PC-3 (cell line): Measurements from ENCODE around the gene PSMF1. TPM values are rescaled to one million over a fixed set of nuclear protein-coding genes. Genes with fewer than 3 reads are reported as not detected.
A peak's percentile ranks its signal among the peaks of the same experiment; 100 is the strongest.

Experiments used
- ATAC-seq: fragments of 200-7000 bp; cut with Tn5 transposase; 2 replicates; pipeline ENCODE4 v1.9.1; 2020; ENCODE audit warnings: mild to moderate bottlenecking, moderate library complexity
- BruUV-seq: library from RNA; stranded (reverse); fragments of 400-500 nt; replicated peaks from 2 replicates; lab custom pipeline; 2021; lab: Mats Ljungman, UMichigan
- CTCF ChIA-PET: fragments of 300-600 bp; sonication (Branson Sonifier 250); formaldehyde crosslinking; loops from one replicate; lab custom pipeline; 2022; ENCODE audit warnings: antibody characterized with exemption; lab: Charles Lee
- POLR2A ChIA-PET: fragments of 300-600 bp; sonication (Branson Sonifier 250); formaldehyde crosslinking; loops from one replicate; lab custom pipeline; 2022; ENCODE audit warnings: antibody characterized with exemption; ENCODE audit not compliant: unreplicated experiment; lab: Charles Lee
- DNase-seq: peaks from one replicate; pipeline ENCODE4 v3.0.0-alpha.2; 2015
- H2AFZ ChIP-seq: fragments of 300-600 bp; sonication (generic); 2 replicates; pipeline ENCODE4 v1.6.0; 2016; ENCODE audit warnings: antibody characterized with exemption, low read length
- H3F3A ChIP-seq: fragments of 300-600 bp; sonication (generic); one replicate; pipeline ENCODE4 v1.6.0; 2017; ENCODE audit warnings: antibody characterized with exemption, low read length, control low read depth, mild to moderate bottlenecking; ENCODE audit not compliant: unreplicated experiment
- H3K27ac ChIP-seq: fragments of 300-600 bp; sonication (generic); 2 replicates; pipeline ENCODE4 v1.5.1; 2016; ENCODE audit warnings: mild to moderate bottlenecking, low read length
- H3K27me3 ChIP-seq: fragments of 300-600 bp; sonication (generic); 2 replicates; pipeline ENCODE4 v1.6.1; 2016; ENCODE audit warnings: low read length, mixed read lengths
- H3K36me3 ChIP-seq: fragments of 300-600 bp; sonication (generic); 2 replicates; pipeline ENCODE4 v1.6.1; 2016; ENCODE audit warnings: low read depth, mixed run types, low read length, mixed read lengths
- H3K4me1 ChIP-seq: fragments of 300-600 bp; sonication (generic); 2 replicates; pipeline ENCODE4 v1.5.1; 2016; ENCODE audit warnings: low read length; ENCODE audit not compliant: insufficient read depth
- H3K4me2 ChIP-seq: fragments of 300-600 bp; sonication (generic); 2 replicates; pipeline ENCODE4 v1.6.0; 2016; ENCODE audit warnings: low read length
- H3K4me3 ChIP-seq: fragments of 300-600 bp; sonication (generic); 2 replicates; pipeline ENCODE4 v1.5.1; 2016; ENCODE audit warnings: mild to moderate bottlenecking, low read length, mixed read lengths
- H3K79me2 ChIP-seq: fragments of 300-600 bp; sonication (generic); 2 replicates; pipeline ENCODE4 v1.6.1; 2017; ENCODE audit warnings: low read length, mixed read lengths
- H3K9ac ChIP-seq: fragments of 300-600 bp; sonication (generic); 2 replicates; pipeline ENCODE4 v1.6.0; 2016; ENCODE audit warnings: mild to moderate bottlenecking, low read length
- H3K9me2 ChIP-seq: fragments of 300-600 bp; sonication (generic); replicated peaks from 2 replicates; pipeline ENCODE4 v1.6.1; 2016; ENCODE audit warnings: mixed run types, low read length, mixed read lengths
- H3K9me3 ChIP-seq: fragments of 300-600 bp; sonication (generic); 2 replicates; pipeline ENCODE4 v1.6.1; 2016; ENCODE audit warnings: low read length, mixed read lengths
- H4K20me1 ChIP-seq: fragments of 300-600 bp; sonication (generic); 2 replicates; pipeline ENCODE4 v1.6.1; 2016; ENCODE audit warnings: low read length, mixed read lengths
- CTCF ChIP-seq: fragments of 300-600 bp; sonication (generic); conservative IDR thresholded peaks from 2 replicates; pipeline ENCODE4 v1.5.1; 2017; ENCODE audit warnings: antibody characterized with exemption, low read depth, mild to moderate bottlenecking, low read length
- EZH2 ChIP-seq: fragments of 300-600 bp; sonication (generic); IDR thresholded peaks from one replicate; pipeline ENCODE4 v1.6.1; 2017; ENCODE audit warnings: antibody characterized with exemption, mild to moderate bottlenecking, low read length; ENCODE audit not compliant: unreplicated experiment
- EZH2phosphoT487 ChIP-seq: fragments of 300-600 bp; sonication (generic); IDR thresholded peaks from 2 replicates; pipeline ENCODE4 v1.6.1; 2018; ENCODE audit warnings: mild to moderate bottlenecking, antibody characterized with exemption, low read length, borderline replicate concordance
- intact Hi-C: fragments of 100-400 bp; cut with micrococcal nuclease; formaldehyde crosslinking; loops from 2 replicates; pipeline ENCODE4 v1.9.0; 2023
- total RNA-seq: library from RNA; depleted of rRNA; stranded (reverse); fragments of >200 nt; gene quantifications from 2 replicates; pipeline ENCODE4 v1.2.3, GENCODE V29; 2014

The PSMF1 gene
- total RNA-seq, 1 experiment from 2014 or later, result 60.8 TPM

GRCh38 chr20:1124421-1124820, 6.0 kb downstream of the PSMF1 start:
- H3K36me3 ChIP-seq, result peaks cover 59% of the 10 kb centered on the region
- H3K9me2 ChIP-seq, result no peaks in the 10 kb centered on the region
- no peak overlapping the region for H3K4me2 ChIP-seq
- no peak overlapping the region for H3K9ac ChIP-seq
- H3K27ac ChIP-seq, result no peak overlapping the region
- no peaks in the 10 kb centered on the region for H3K9me3 ChIP-seq
- peaks cover 65% of the 10 kb centered on the region for H3K79me2 ChIP-seq
- no peak overlapping the region for H3K4me3 ChIP-seq
- peaks cover 53% of the 10 kb centered on the region for H4K20me1 ChIP-seq
- H3F3A ChIP-seq, result no peaks in the 10 kb centered on the region
- CTCF ChIA-PET, result no interaction called here
- no TSS peak for BruUV-seq
- ATAC-seq (no peak), DNase-seq (no peak)
- H2AFZ ChIP-seq, result no peak overlapping the region
- no peak for TF ChIP-seq EZH2phosphoT487
- TF ChIP-seq EZH2, result no peak
- no peak for TF ChIP-seq CTCF
- POLR2A ChIA-PET, result no interaction called here
- H3K27me3 ChIP-seq, result no peaks in the 10 kb centered on the region
- H3K4me1 ChIP-seq, result peaks cover 42% of the 10 kb centered on the region
- intact Hi-C loops, result no loop called here

- intact Hi-C loops, result no loop called here
- H3K79me2 ChIP-seq, result peaks cover 61% of the 10 kb centered on the region
- no peak overlapping the region for H3K4me3 ChIP-seq
- peaks cover 68% of the 10 kb centered on the region for H3K36me3 ChIP-seq
- ChIA-PET CTCF (no interaction called here), POLR2A (no interaction called here)
- H3K4me2 ChIP-seq, result no peak overlapping the region
- H3K9ac ChIP-seq, result no peak overlapping the region
- peaks cover 34% of the 10 kb centered on the region for H3K4me1 ChIP-seq
- ATAC-seq (no peak), DNase-seq (no peak)
- peaks cover 53% of the 10 kb centered on the region for H4K20me1 ChIP-seq
- H3K9me3 ChIP-seq, result no peaks in the 10 kb centered on the region
- BruUV-seq, result no TSS peak
- H3K27me3 ChIP-seq, result no peaks in the 10 kb centered on the region
- TF ChIP-seq EZH2 (no peak), EZH2phosphoT487 (no peak), CTCF (no peak)
- no peak overlapping the region for H3K27ac ChIP-seq
- H3F3A ChIP-seq, result no peaks in the 10 kb centered on the region
- no peak overlapping the region for H2AFZ ChIP-seq
- no peaks in the 10 kb centered on the region for H3K9me2 ChIP-seq
Measured at GRCh38 chr20:1125277-1125676, 6.9 kb downstream of the PSMF1 start.

- TF ChIP-seq EZH2 (no peak), EZH2phosphoT487 (no peak), CTCF (no peak)
- no TSS peak for BruUV-seq
- no peaks in the 10 kb centered on the region for H3K9me3 ChIP-seq
Measured at GRCh38 chr20:1127840-1128239, 9.4 kb downstream of the PSMF1 start.

More at GRCh38 chr20:1127840-1128239, 9.4 kb downstream of the PSMF1 start:
- Histone ChIP-seq H3K9me2 (no peaks in the 10 kb centered on the region), H3K9ac (no peak overlapping the region), H3K27ac (peak overlapping the region; percentile 13; the same call in 1 of the 2 replicates), H3K79me2 (peaks cover 60% of the 10 kb centered on the region), H3K4me2 (no peak overlapping the region), H3K36me3 (peaks cover 83% of the 10 kb centered on the region), H3K4me1 (peaks cover 8% of the 10 kb centered on the region; the same call in 1 of the 2 replicates), H2AFZ (no peak overlapping the region), H4K20me1 (peaks cover 38% of the 10 kb centered on the region), H3F3A (no peaks in the 10 kb centered on the region), H3K27me3 (no peaks in the 10 kb centered on the region), H3K4me3 (no peak overlapping the region)
- intact Hi-C loops, result no loop called here
- ATAC-seq (peak; percentile 97), DNase-seq (peak; percentile 35)
- ChIA-PET CTCF (no interaction called here), POLR2A (interaction anchor here (0.6 kb wide), 1 partner anchor 47 kb away, joined by 3 read pairs; no protein-coding TSS in a partner anchor)
